HUES48 (cell line): Measurements from ENCODE around the gene CDC42BPB.

Source experiments
- H3K27ac ChIP-seq: one replicate; pipeline ENCODE4 v1.7.0; 2013; ENCODE audit warnings: low read depth, low read length, inconsistent platforms
- H3K27me3 ChIP-seq: 2 replicates; pipeline ENCODE4 v1.6.1; 2013; ENCODE audit warnings: mild to moderate bottlenecking, low read length; ENCODE audit not compliant: control insufficient read depth, insufficient read depth
- H3K36me3 ChIP-seq: 2 replicates; pipeline ENCODE4 v1.6.1; 2013; ENCODE audit warnings: low read length; ENCODE audit not compliant: control insufficient read depth, insufficient read depth
- H3K4me1 ChIP-seq: 2 replicates; pipeline ENCODE4 v1.6.1; 2013; ENCODE audit warnings: mild to moderate bottlenecking, low read length; ENCODE audit not compliant: control insufficient read depth, insufficient read depth
- H3K4me3 ChIP-seq: 2 replicates; pipeline ENCODE4 v1.5.1; 2013; ENCODE audit warnings: mild to moderate bottlenecking, low read depth, low read length
- H3K9ac ChIP-seq: 2 replicates; pipeline ENCODE4 v1.6.1; 2013; ENCODE audit warnings: mild to moderate bottlenecking, low read depth, low read length, moderate library complexity
- H3K9me3 ChIP-seq: 2 replicates; pipeline ENCODE4 v1.6.1; 2013; ENCODE audit warnings: low read length; ENCODE audit not compliant: control insufficient read depth, insufficient read depth

CDC42BPB gene

DNA sequence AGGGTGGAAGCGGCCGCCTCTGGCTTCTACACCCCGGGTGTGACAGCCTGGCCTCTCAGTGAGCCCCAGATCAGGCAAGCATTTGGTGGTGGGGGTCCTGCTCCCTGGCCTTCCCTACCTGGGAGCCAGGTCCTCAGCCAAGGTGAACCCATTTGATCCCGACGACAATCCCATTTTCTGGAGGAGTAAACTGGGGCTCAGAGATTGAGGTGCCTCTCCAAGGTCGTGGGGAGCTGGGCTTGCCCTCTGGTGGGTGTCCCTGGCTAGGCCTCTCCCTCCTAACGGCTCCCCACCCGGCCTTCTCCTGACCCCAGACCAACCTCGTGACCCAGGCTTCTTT, 34.5 kb upstream of the CDC42BPB start:
- no peak overlapping the region for H3K9ac ChIP-seq

DNA sequence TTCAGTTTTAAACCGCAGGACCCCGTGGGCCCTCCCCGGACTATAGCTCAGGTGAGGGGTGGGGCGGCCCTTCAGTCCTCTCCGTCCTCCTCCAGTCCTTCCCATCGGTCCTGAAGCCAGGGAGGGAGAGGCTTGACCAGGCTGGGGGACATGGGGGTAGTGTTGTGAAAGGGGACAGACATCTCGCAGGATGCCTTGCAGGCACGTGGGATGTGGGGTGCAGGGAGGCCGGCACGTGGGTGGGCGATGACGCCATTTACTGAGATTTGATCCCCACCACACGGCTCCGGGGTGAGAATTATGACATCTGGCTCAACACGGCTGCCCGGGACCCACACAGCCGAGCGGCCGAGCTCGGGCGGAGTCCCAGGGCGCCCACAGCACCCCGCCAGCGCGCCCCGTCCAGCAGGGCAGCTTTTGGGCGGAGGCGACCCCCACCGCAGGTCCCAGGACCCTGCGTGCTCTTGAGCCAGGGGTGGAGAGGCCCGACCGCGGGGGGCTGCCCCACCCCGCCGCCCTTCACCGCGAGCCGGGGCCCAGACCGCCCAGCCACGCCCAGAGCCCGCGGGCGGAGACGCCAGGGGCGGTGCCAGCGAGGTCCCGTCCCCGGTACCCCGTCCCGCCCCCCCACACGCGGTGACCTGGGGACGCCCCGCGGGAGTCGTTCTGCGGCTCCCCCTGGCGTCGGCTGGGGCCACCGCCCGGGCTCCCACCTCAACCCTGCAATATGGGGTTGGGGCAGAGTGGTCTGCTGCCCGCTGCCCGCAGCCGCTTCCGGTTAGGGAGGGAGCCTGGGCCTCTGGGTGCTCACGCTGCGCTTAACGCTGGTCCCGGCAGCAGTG, 33.9 kb upstream of the CDC42BPB start:
- no peaks in the 10 kb centered on the region for H3K4me1 ChIP-seq
- peak overlapping the region; percentile 56; the same call in 1 of the 2 replicates for H3K4me3 ChIP-seq
- H3K9me3 ChIP-seq: no peaks in the 10 kb centered on the region
- H3K9ac ChIP-seq: no peak overlapping the region
- no peaks in the 10 kb centered on the region for H3K36me3 ChIP-seq
- H3K27me3 ChIP-seq: peaks cover 11% of the 10 kb centered on the region; the same call in 1 of the 2 replicates
- H3K27ac ChIP-seq: no peak overlapping the region

More for the DNA sequence above, 34.5 kb upstream of the CDC42BPB start:
- Histone ChIP-seq H3K27me3 (peaks cover 11% of the 10 kb centered on the region; the same call in 1 of the 2 replicates), H3K4me3 (peak overlapping the region; percentile 56; the same call in 1 of the 2 replicates), H3K27ac (no peak overlapping the region), H3K36me3 (no peaks in the 10 kb centered on the region), H3K4me1 (peaks cover 4% of the 10 kb centered on the region; the same call in 1 of the 2 replicates), H3K9me3 (no peaks in the 10 kb centered on the region)

DNA sequence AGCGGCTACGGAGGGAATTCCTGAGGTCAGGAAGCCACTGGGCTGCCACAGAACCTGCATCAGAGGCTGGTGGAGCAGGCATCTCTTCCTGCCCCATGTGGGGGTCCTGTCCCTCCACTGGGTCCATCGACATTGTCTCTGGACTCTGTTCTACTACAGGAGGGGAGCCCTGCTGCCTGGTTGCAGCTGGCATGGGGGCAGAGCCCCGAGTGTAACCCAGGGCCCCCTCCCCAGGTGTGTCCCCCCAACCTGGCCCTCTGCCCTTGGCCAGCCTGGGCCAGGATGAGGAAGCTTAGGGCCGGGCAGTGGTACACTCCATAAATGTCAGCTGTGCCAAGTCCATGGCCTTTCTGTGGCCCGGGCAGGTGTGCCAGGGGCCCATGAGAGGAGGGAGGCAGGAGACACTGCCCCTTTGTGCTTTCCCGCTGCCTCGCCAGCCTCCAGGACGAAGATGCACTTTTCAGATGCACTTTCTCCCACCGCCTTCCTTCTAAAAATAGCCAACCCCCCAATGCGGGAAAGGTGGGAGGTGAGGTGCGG, 33.2 kb upstream of the CDC42BPB start:
- H3K36me3 ChIP-seq: no peaks in the 10 kb centered on the region
- peaks cover 11% of the 10 kb centered on the region; the same call in 1 of the 2 replicates for H3K27me3 ChIP-seq
- H3K27ac ChIP-seq: no peak overlapping the region
- H3K4me3 ChIP-seq: no peak overlapping the region
- H3K4me1 ChIP-seq: no peaks in the 10 kb centered on the region
- H3K9ac ChIP-seq: no peak overlapping the region
- no peaks in the 10 kb centered on the region for H3K9me3 ChIP-seq

DNA sequence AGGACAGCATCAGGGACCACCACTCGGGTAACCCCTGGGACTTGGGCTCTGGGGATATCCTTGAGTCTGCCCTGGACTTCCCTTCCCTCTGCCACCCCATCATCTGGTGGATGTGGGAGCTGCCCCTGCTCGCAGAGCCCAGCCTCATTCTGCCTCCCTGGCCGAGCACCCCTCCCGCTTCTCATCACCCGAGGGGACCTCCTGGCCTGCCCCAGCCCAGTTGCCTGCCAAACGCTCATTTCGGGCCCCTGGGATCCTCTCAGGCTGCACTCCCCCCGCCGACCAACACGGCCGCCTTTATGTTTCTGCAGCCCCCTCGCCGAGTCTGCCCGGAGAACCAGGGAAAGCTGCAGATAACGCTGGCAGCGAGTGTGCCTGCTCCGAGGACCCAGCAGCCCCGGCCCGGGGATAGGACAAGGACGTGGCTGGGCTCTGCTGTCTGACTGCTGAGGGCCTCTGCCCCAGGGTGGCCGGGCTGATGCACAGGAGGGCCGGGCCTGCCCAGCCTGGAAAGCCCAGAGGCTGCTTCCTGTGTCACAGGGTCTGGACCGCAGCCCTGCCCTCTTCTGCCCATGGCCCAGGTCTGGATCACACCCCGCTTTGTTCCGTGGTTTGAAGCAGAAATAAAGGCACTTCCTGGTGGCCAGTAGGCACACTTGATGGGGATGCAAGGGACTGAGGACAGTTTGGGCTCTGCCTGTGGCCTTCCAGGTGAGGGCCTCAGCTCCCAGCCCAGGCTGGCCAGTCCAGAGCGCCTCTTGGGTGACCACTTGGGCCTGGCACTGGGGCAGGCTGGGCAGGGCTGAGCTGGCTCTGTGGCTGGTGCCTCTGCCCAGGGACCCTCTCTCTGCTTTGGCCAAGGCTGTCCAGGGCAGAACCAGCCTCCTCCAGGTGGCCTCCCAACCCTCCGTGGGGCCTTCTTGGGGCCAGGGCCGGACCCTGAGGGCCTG, 32.3 kb upstream of the CDC42BPB start:
- peaks cover 19% of the 10 kb centered on the region for H3K27me3 ChIP-seq
- no peak overlapping the region for H3K27ac ChIP-seq
- H3K9me3 ChIP-seq: no peaks in the 10 kb centered on the region
- H3K4me1 ChIP-seq: no peaks in the 10 kb centered on the region
- no peaks in the 10 kb centered on the region for H3K36me3 ChIP-seq
- H3K9ac ChIP-seq: no peak overlapping the region
- no peak overlapping the region for H3K4me3 ChIP-seq

DNA sequence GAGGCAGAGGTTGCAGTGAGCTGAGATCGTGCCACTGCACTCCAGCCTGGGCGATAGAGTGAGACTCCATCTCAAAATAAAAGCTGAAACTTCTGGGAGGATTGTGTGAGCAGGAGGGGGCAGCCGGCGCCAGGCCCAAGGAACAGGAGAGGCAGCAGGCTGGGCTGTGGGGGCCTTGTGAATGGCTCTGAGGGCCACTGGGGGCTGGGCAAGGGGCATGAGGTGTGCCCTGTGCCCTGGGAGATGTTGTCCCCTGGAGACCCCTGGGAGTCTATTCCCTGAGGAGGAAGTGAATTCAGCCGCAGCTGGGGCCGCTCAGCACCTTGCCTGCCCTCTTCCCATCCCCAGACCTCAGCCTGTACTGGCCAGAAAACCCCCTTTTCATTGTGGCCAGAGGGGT, 31.6 kb upstream of the CDC42BPB start:
- H3K4me1 ChIP-seq: no peaks in the 10 kb centered on the region
- no peak overlapping the region for H3K4me3 ChIP-seq
- H3K27me3 ChIP-seq: peaks cover 26% of the 10 kb centered on the region
- no peak overlapping the region for H3K9ac ChIP-seq
- H3K27ac ChIP-seq: no peak overlapping the region
- H3K36me3 ChIP-seq: no peaks in the 10 kb centered on the region
- H3K9me3 ChIP-seq: no peaks in the 10 kb centered on the region

DNA sequence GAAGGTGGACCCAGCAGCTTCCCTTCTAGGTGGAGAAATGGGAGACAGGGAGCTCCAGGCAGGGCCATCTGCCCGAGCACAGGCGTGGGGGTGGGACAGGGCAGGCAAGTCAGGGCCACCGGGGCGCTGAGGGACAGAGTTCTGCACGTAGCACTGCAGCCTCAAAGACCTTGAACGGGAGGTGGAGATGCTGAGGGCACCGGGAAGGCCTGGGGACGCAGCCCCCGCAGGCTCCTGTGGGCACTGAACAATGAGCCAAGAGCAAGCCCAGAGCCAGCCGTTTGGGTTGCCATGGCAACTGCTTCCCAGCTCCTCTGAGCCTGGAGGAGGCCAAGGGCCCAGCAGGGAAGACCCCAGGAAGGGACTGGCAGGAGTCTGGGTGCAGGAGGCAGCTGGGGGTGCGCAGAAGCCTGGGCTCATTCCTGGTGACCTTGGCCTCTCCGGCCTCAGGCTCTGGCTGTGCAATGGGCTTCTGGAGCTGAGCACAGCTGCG, 30.0 kb upstream of the CDC42BPB start:
- no peaks in the 10 kb centered on the region for H3K4me1 ChIP-seq
- H3K9ac ChIP-seq: no peak overlapping the region

DNA sequence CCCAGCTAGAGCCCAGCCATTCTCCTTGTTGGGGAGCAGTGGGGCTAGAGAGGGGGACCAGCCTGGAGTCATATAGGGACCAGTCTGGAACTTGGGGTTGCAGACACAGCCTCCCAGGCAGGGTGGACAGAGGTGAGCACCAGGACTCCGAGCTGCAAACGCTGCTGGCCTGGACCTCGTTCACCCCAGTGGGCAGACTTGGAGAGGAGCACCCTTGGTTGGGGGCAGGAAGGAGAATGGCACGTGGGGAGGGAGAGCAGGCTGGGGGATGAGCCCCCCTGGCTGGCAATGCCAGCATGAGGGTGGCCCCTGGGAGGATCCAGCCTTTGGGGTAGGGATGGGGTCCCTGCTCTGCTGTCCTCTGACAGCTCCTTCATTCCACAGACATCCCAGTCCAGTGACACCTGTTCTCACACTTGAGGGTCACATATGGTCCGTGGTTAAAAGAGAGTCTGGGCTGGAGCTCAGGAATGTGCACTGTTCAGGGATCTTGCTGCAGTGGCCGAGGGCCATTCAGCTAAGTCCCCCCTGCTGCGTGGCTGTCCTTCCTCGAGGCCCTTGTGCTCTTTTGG, 29.5 kb upstream of the CDC42BPB start:
- Histone ChIP-seq H3K4me3 (no peak overlapping the region), H3K36me3 (no peaks in the 10 kb centered on the region), H3K9ac (no peak overlapping the region), H3K4me1 (no peaks in the 10 kb centered on the region), H3K9me3 (no peaks in the 10 kb centered on the region), H3K27me3 (peaks cover 38% of the 10 kb centered on the region), H3K27ac (no peak overlapping the region)

More for the DNA sequence above, 30.0 kb upstream of the CDC42BPB start:
- H3K9me3 ChIP-seq: no peaks in the 10 kb centered on the region
- no peaks in the 10 kb centered on the region for H3K36me3 ChIP-seq
- H3K4me3 ChIP-seq: no peak overlapping the region
- H3K27me3 ChIP-seq: peaks cover 38% of the 10 kb centered on the region
- no peak overlapping the region for H3K27ac ChIP-seq

DNA sequence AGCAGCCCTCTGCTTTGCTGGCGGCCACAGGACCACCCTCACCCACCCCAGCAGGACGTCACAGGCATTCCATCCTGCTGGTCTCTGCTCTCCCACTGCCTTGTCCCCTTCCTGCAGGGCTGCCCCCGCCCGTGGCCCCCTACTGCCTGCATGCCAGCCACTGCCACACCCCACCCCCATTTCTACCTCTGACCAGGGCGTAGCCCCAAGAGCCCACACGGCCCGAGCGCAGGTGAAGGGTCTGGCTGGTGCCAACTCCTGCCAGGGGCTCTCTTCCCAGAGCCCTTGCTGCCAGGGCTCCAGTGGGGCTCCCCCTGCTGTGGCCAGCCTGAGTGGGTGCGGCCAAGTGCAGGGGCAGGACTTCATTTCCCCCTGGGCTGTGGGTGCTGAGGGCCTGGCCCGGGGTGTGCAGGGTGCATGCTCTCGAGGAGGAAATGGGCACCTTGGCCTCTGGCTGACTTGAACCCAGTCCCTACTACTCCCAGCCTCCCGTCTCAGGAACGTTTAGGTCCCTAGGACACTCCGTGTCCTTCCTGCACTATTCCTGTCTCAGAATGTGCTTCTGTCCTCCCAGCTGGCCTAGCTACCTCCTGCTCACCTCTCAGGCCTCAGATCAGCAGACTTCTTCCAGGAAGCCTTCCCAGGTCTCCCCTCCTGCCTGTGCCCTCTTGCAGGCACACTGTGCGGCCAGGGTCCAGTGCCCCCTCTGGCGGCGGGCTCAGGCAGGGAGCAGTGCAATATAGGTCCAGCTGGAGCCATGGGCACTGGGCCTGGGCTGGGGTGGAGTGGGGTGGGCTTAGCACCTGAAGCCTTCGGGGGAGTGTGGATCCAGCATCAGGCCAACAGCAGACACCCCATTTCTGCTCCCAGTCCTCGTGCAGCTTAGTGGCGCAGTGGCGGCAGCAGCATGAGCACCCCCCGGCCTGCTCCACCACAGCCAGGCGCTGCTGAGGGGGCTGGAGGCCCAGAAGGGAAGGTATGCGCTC, 28.1 kb upstream of the CDC42BPB start:
- H3K27ac ChIP-seq: no peak overlapping the region
- H3K4me3 ChIP-seq: no peak overlapping the region
- peaks cover 36% of the 10 kb centered on the region for H3K27me3 ChIP-seq
- H3K4me1 ChIP-seq: no peaks in the 10 kb centered on the region
- H3K9me3 ChIP-seq: no peaks in the 10 kb centered on the region
- no peaks in the 10 kb centered on the region for H3K36me3 ChIP-seq
- H3K9ac ChIP-seq: no peak overlapping the region

DNA sequence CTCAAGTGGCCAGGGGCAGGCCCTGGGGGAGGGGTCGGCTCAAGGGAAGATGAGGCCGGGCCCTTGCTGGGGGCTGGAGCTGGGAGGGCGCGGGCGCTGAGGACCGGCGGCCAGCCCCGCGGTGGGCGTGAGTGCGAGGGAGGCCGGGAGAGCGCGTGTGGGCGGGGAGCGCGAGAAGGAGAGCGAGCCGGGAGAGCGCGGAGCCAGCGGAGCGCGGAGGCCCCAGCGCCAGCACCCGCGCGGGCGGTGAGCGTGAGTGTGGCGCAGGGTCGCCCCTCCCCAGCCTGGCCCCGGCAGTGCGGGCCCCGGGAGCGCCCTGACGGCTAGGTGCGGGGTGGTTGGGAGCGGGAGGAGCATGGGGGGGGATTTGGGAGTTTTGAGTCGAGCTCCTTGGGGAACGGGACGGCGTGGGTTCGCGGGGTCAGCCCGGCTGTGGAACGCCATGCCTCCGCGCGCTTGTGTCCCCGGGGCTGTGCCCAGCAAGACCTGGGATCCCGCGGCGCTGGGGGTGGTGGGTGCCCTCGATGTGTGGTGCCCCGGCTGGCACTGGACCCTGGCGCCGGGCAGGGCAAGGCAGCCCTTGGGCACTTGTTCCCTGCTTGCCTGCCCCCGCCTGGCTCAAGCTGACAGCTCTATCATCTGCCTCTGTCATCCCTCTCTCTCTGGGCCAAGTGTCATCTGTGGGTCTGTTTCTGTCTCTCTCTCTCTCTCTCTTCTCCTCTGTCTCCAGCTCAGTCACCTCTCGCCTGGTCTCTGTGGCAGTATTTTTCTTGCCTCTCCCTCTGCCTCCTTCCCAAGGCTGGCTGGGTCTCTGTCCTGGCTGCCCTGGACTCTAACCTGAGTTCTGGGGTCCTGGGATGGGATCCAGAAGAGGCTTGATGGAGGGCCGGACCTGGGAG, 26.9 kb upstream of the CDC42BPB start, which contains the start of gene LBHD2:
TSS of gene LBHD2 (plus strand) at position 190 of the 899 bp plus-strand sequence. CDS start 1,803 bp downstream, outside the sequence.
- H3K27ac ChIP-seq: no peak within 1 kb of the TSS
- no peaks in the 10 kb centered on the region for H3K4me1 ChIP-seq
- H3K27me3 ChIP-seq: peaks cover 40% of the 10 kb centered on the region
- H3K4me3 ChIP-seq: peak within 1 kb of the TSS; percentile 41; the same call in 1 of the 2 replicates
- no peaks in the 10 kb centered on the region for H3K9me3 ChIP-seq
- H3K9ac ChIP-seq: no peak within 1 kb of the TSS
- H3K36me3 ChIP-seq: no peaks in the 10 kb centered on the region
